Sigmoid colon (tissue), 7 donors: ENCODE results near the gene ZNF891. TPM values are rescaled to one million over a fixed set of nuclear protein-coding genes. Genes with fewer than 3 reads are reported as not detected.

Experiments
- DNase-seq: peaks from one replicate; pipeline ENCODE4 v3.0.0-alpha.2; 2019
- H3K27ac ChIP-seq, 4 donors: fragments of 200-600 bp; sonication (generic); one replicate each; pipeline ENCODE4 v1.5.1; 2016 to 2019; ENCODE audit warnings: mild to moderate bottlenecking in 1 of 4
- H3K27me3 ChIP-seq, 3 donors: fragments of 200-600 bp; sonication (generic); one replicate each; pipeline ENCODE4 v1.5.1; 2019; ENCODE audit warnings: mild to moderate bottlenecking in 1 of 3
- H3K36me3 ChIP-seq, 4 donors: fragments of 200-600 bp; sonication (generic); one replicate each; pipeline ENCODE4 v1.5.1; 2016 to 2019
- H3K4me1 ChIP-seq, 4 donors: fragments of 200-600 bp; sonication (generic); one replicate each; pipeline ENCODE4 v1.5.1; 2017 to 2019
- H3K4me3 ChIP-seq, 4 donors: fragments of 200-600 bp; sonication (generic); one replicate each; pipeline ENCODE4 v1.5.1; 2017 to 2019; ENCODE audit warnings: mild to moderate bottlenecking in 2 of 4, moderate library complexity in 1 of 4
- H3K9me3 ChIP-seq, 4 donors: fragments of 200-600 bp in 3 of 4; sonication (generic) in 3 of 4; one replicate each; pipeline versions ENCODE4 v1.5.1 to v1.6.1; 2013 to 2019
- CTCF ChIP-seq, 4 experiments: fragments of 450-650 bp in 3 of 4; fragments of 200-600 bp in 1 of 4; IDR thresholded peaks; one replicate each; pipeline ENCODE4 v1.5.1; 2016 to 2019; ENCODE audit warnings: antibody characterized with exemption in 4 of 4, mild to moderate bottlenecking in 3 of 4, moderate library complexity in 2 of 4
- EP300 ChIP-seq, 4 donors: sonication (generic); formaldehyde crosslinking; IDR thresholded peaks; one replicate each; pipeline ENCODE4 v1.6.1; 2017; ENCODE audit warnings: antibody characterized with exemption in 4 of 4
- POLR2A ChIP-seq, 2 donors: fragments of 450-650 bp; IDR thresholded peaks; one replicate each; pipeline ENCODE4 v1.6.1; 2016; ENCODE audit warnings: antibody characterized with exemption in 2 of 2, mild to moderate bottlenecking in 2 of 2, moderate library complexity in 2 of 2
- POLR2AphosphoS5 ChIP-seq, 4 donors: sonication (generic); formaldehyde crosslinking; IDR thresholded peaks; one replicate each; pipeline ENCODE4 v1.6.1; 2017; ENCODE audit warnings: antibody characterized with exemption in 4 of 4
- WGBS, 2 donors: extraction: QIAGEN DNeasy Blood & Tissue Kit; methylation state at CpG; one replicate each; pipeline ENCODE4 v1.1.7; 2013; 5-methylcytosine and 5-hydroxymethylcytosine counted together
- intact Hi-C: fragments of 100-400 bp; cut with DNase I; formaldehyde crosslinking; loops from one replicate; pipeline ENCODE4 v1.15.1; 2023
- polyA plus RNA-seq, 3 donors: library from polyadenylated mRNA; stranded (reverse); fragments of 200-250 nt; gene quantifications; one replicate each; pipeline ENCODE4 v1.2.3, GENCODE V29; 2013
- total RNA-seq, 4 donors: library from RNA; depleted of rRNA; stranded (reverse); fragments of >200 nt; gene quantifications; one replicate each; pipeline ENCODE4 v1.1.0, GENCODE V29; 2016
- donor health status: healthy with polysubstance abuse.
- donor health status: Bipolar disorder and iron deficiency.
- donor health status: healthy.

ZNF891 gene
- total RNA-seq (1 to 10 TPM; 3.1 to 6.1 (median 4.4) TPM), polyA plus RNA-seq (under 1 TPM; under 0.01 to 0.98 (median 0.23) TPM)

DNA sequence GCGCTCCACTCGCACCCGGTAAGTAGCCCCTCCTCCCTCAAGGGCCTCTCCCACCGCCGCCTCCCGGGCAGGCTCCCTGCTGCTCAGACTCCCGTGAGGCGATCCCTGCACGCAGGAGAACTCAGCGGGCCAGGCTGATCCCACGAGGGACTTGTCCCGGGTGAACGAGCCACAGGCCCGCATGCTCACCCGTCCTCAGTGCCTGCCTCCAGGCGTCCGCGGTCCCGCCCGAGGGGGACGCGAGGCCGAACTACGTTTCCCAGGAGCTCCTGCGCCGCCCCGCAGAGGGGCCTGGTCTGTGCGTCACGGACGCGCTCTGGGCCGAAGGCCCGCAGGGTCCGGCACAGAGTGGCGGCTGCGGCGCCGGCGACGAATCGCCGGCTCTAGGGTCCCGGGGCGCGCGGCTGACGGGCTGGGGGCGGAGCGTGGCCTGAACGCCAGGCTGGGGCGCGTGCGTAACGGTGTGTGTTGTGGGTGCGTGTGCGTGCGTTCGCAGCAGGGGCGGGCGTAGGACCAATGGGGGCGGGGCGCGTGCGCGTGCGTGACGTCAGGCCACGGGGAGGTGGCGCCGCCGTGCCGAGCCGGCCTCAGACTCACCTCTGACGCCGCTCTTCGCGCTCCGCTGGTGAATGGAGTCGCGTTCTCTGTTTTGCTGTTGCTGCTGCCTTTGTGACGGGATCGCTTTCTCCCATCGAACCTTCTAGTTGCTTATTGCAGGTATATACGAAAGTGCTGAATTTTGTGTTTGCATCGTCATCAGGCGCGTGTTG is at the start of gene ZNF891, which contains the start of gene ZNF10:
Gene ZNF891, minus strand, starts transcription at position 237 of the 770 bp plus-strand sequence. CDS start 8,356 bp downstream, outside the sequence.
Gene ZNF10, plus strand, starts transcription at position 590 of the 770 bp plus-strand sequence. CDS start 13,866 bp downstream, outside the sequence.
- Histone ChIP-seq H3K9me3 (peaks cover 12 to 47% (median 38%) of the 10 kb centered on the region in 4 donors), H3K4me1 (peaks cover 0 to 14% (median 6%) of the 10 kb centered on the region in 4 donors), H3K27ac (peak within 1 kb of the TSS; percentile 95 to 98 (median 96)), H3K36me3 (peaks cover 4 to 60% (median 29%) of the 10 kb centered on the region in 4 donors), H3K4me3 (peak within 1 kb of the TSS; percentile 77 to 92 (median 82)), H3K27me3 (no peaks in the 10 kb centered on the region)
- DNase-seq = peak; percentile 98
- TF ChIP-seq EP300 (IDR thresholded peaks at IDR 0.05) (peak; percentile 15 to 91 (median 74)), POLR2A (IDR thresholded peaks at IDR 0.05) (peak; percentile 69 to 72), CTCF (IDR thresholded peaks at IDR 0.05) (no peak), POLR2AphosphoS5 (IDR thresholded peaks at IDR 0.05) (peak; percentile 92 to 98 (median 96))
- WGBS, 2 donors = 0 to 1% methylated on average over 87 of the region's 87 CpGs
- intact Hi-C loops = loop anchor here (1.0 to 2.0 kb wide), 4 partner anchors 50 to 143 kb away; partner anchors contain the start of genes ZNF140, ZNF26, ZNF268 and ZNF84

- Histone ChIP-seq H3K9me3 (peaks cover 0 to 39% (median 12%) of the 10 kb centered on the region in 4 donors), H3K27ac (no peak overlapping the region), H3K4me3 (no peak overlapping the region), H3K36me3 (no peaks in the 10 kb centered on the region), H3K4me1 (no peaks in the 10 kb centered on the region), H3K27me3 (no peaks in the 10 kb centered on the region)
- intact Hi-C loops = no loop called here
- TF ChIP-seq POLR2AphosphoS5 (IDR thresholded peaks at IDR 0.05) = no peak
- TF ChIP-seq POLR2A (IDR thresholded peaks at IDR 0.05) = no peak
- TF ChIP-seq EP300 (IDR thresholded peaks at IDR 0.05) = no peak
- no peak for TF ChIP-seq CTCF (IDR thresholded peaks at IDR 0.05)
- WGBS, 2 donors = 76 to 84% methylated on average over 1 of the region's 1 CpG
- DNase-seq = no peak
These were observed 44.8 kb upstream of the ZNF891 start for GRCh38 chr12:133174901-133175300.

- Histone ChIP-seq H3K27ac (no peak overlapping the region), H3K27me3 (no peaks in the 10 kb centered on the region), H3K4me3 (no peak overlapping the region), H3K4me1 (no peaks in the 10 kb centered on the region), H3K9me3 (peaks cover 0 to 34% (median 13%) of the 10 kb centered on the region in 4 donors), H3K36me3 (no peaks in the 10 kb centered on the region)
- WGBS, 2 donors = 85 to 93% methylated on average over 1 of the region's 1 CpG
- intact Hi-C loops = no loop called here
- no peak for DNase-seq
- TF ChIP-seq CTCF (IDR thresholded peaks at IDR 0.05) (no peak), POLR2AphosphoS5 (IDR thresholded peaks at IDR 0.05) (no peak)
These were observed 42.4 kb upstream of the ZNF891 start for GRCh38 chr12:133172491-133172890.

DNA sequence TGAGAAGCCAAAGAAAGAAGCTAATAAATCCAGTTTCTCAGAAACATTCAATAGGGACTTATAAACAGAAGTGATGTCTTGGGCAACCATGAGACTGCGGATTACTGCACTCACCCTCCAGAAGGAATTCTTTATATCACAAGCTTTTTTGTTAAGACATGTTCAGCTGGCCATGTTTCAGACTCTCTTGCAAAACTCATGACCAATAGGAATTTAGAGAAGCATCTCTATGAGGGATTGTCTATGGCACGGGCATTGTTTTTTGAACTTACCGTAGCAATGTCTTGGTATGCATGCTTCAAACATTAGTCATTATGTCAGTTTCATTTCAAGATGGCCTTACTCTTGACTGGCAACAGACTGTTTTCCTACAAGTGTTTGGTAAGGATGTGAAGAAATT is 35.7 kb upstream of the ZNF891 start:
- Histone ChIP-seq H3K4me3 (no peak overlapping the region), H3K27me3 (no peaks in the 10 kb centered on the region), H3K27ac (no peak overlapping the region), H3K4me1 (no peaks in the 10 kb centered on the region), H3K9me3 (peaks cover 17 to 52% (median 23%) of the 10 kb centered on the region in 4 donors), H3K36me3 (no peaks in the 10 kb centered on the region)
- WGBS, 2 donors = 90 to 96% methylated on average over 3 of the region's 3 CpGs
- TF ChIP-seq CTCF (IDR thresholded peaks at IDR 0.05) = no peak
- no peak for TF ChIP-seq EP300 (IDR thresholded peaks at IDR 0.05)
- TF ChIP-seq POLR2A (IDR thresholded peaks at IDR 0.05) = no peak
- no peak for TF ChIP-seq POLR2AphosphoS5 (IDR thresholded peaks at IDR 0.05)
- DNase-seq = no peak
- intact Hi-C loops = no loop called here
